Activated gamma-delta T cell (primary cell): ENCODE data around the gene AP1G2.

Experiments used
- DNase-seq: peaks from one replicate; lab custom pipeline; 2025; lab: John Stamatoyannopoulos, UW

The AP1G2 gene

DNA sequence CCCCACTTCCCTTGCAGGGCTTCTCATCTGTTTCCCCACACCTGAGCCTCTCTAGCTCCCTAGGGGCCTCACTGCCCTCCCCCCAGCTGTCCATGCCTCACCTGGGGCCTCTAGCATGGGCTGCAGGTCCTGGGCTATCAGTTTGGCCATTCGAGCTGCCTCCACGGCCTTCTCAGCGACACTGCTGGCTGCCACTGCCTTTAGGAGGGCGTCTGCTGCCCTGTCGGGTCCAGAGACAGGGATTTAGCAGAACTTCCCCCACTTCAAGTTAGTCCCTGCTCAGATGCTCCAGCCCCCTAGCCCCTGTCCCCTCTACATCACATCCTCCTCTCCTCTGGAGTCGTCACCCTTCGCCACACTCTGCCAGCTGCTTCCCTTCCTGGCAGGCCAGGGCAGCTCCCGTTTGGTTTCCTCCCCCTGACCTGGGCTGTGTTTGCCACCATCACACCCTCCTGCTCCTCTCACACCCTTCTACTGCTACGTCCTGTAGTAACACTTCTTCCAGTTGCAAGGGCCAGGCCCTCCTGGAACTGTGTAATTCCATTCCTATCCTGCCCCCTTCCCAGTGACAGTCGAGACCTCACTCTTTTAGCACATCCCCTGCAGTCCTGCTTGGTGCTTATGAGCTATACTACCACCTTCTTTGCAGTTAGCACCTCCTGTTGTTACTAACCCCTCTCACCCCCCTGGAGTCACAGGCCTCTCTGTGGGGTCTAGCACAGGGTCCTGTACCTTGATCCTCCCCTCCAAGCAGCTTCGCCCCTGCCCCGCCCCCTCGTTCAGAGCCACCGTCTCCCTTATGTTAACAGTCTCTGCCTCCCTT is 4.3 kb upstream of the AP1G2 start:
- DNase-seq: no peak

- DNase-seq: no peak
Measured at GRCh38 chr14:23570806-23571483, 3.4 kb upstream of the AP1G2 start.

- DNase-seq: no peak
Measured at GRCh38 chr14:23569443-23570151, 2.0 kb upstream of the AP1G2 start.

DNA sequence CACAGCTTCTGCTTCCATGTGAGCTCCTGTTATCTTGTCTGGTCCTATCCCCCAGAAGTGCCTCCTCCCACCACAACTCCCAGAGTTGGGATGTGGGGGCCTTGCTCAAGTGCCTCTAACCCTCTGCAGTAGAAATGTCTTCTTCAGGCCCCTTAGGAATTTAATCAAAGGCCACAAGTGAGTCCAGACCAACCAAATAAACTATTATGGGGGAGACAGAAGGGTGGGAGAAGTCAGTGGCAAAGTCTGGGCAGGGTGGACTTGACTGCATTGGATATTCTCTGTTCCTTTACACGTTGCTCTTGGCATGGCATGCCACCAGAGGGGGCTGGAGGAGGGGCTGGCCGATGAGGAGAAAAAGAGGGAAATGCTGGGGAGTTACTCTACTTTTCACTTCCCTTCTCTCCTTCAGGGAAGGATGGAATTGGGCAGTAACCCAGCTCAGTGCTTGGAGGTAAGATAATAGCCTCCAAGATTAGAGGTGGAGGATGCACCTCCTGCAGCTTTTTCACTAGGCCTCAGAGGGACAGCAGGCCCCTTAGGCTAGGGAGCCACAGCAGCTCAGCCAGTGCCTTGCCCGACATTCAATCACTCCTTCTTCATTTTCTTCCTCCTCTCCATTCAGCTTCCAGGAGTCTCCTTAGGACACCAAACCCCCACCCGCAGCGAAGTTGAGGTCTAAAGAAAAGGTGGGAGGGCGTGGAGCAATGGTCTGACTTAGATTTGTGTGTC is 1.2 kb upstream of the AP1G2 start:
- no peak for DNase-seq

GRCh38 chr14:23568021-23568599 is 519 bp upstream of the AP1G2 start:
- DNase-seq: no peak

DNA sequence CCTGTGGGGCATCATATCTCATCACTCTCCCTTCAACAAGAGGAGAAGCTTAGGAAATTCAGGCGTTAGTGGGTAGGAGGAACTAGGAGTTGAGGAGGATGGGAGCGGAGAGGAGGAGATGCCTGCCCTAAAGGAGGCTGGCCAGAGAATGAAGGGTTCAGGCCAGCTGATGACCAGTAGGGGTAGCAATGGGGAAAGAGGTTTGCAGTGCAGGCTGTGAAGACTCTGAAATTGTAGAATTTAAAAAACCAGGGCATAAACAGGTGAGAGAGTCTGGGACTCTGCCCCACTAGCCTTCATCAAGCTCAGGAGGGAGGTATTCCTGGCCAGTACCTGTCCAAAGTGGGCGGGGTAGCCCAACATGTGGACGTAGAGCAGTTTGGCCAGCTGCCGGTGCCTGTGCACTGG is 809 bp downstream of the AP1G2 start:
- DNase-seq: no peak

DNA sequence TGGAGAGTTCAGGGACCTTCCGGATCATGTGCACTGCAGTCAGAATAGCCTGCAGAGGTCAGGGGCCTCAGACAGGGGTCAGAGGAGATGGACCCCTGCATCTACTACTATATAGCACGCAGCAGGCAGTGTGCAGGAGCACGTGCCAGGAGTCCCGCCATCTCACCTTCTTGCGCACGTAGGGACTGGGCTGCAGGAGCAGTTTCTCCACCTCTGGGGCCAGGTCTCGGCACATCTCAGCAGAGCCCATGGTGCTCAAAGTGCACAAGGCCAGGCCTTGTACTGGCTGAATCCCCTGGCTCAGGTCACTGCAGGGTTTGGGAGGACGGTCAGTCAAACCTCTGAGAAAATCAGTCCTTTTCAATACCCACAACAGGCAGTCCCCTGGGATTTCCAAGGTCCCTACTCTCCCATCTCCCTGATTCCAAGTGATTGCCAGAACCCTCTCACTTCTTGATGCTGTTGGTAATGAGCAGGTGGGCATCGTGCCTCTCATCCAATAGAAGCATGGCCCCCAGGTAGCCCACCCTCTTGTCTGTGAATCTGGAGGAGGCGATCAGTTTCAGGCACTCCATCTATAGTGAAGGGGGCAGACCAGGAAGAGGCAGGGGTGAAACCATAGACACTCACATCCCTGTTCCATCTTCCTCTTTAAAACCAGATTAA is 1.3 kb downstream of the AP1G2 start:
- DNase-seq: no peak

DNA sequence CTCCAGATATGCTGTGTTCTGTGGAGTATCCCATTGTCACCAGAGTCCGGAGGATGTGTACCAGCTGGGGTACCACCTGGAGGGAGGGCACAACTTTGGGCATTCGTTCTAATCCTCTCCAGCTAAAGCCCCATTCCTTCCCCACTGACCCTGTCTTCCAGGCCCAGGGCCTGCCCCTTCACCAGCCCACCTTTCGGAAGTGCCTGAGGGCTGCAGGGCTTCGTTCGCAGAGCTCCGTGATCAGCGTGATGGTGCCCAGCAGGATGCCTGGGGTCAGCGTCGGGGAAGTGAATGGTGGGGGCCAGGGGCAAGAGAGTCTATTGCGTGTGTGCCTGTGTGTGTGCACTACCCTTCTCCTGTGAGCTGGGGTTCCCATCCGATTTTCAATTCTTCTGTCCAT is 2.0 kb downstream of the AP1G2 start:
- DNase-seq: no peak

GRCh38 chr14:23564876-23565275 is 2.7 kb downstream of the AP1G2 start:
- no peak for DNase-seq

DNA sequence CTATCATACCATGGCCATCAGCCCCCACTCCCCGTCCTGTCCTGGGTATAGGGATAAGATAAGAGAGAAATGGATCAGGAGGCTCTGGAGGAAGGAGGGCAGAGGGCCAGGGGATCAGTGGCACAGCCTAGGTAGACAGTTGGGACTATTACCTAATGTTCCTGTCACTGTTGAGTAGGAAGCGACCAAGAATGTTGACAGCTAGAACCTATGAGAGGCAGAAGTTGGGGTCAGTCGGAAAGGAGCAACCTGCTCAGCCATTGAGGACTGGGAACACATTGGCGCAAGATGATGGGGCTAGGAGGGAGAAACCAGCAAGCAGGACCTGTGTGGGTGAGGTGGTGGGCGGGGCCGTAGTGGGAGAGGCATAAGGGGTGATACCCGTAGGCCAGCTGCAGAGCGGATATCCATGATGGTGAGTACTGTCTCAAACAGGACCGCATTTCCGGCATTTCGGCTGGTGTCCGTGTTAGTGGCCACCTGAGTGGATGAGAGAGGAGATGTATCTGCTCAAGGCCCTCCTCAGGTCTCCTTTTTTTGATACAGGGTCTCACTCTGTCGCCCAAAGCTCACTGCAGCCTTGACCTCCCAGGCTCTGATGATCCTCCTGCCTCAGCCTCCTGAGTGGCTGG is 3.3 kb downstream of the AP1G2 start:
- no peak for DNase-seq

DNA sequence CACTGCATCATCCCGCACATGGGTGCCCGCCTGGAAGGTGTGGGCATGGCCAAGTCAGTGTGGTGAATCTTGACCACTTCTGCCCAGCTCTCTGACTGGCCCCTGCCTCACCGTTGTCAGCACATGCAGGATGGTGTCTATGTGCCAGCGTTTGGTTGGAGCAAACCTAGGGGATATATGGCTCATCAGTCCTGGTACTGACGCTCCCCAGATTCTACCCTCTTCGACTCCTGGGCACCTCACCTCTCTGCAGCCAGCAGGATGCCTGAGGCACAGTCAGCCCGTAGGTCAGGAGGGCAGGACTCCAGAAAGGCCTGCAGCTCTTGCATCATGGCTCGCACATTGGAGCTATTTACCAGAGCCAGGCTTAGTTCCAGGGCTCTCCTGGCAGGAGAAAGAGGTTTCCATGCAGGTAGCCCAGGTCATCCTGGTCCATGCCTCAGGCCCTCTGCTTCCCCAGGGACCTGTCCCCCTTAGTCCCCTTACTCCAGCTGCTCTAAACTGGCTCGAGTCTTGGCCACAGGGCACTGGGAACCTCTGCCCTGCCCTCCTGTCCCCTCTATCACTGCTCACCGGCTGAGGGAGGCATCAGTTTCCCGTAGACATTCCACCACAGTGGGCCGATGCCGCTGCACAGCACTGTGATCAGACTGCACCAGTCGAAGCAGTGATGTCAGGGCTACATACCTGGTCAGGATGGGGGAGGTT is 4.0 kb downstream of the AP1G2 start:
- DNase-seq: no peak

GRCh38 chr14:23562822-23563472 is 4.6 kb downstream of the AP1G2 start:
- DNase-seq: no peak

- DNase-seq: no peak
Measured at GRCh38 chr14:23561873-23562821, 5.4 kb downstream of the AP1G2 start.

GRCh38 chr14:23561259-23561658 is 6.3 kb downstream of the AP1G2 start:
- DNase-seq: no peak

GRCh38 chr14:23559926-23560520 is 7.6 kb downstream of the AP1G2 start:
- DNase-seq: no peak

GRCh38 chr14:23559010-23559925 is 8.3 kb downstream of the AP1G2 start:
- DNase-seq: no peak
